ENCODE results near the gene GPER1.
A peak's percentile ranks its signal among the peaks of the same experiment; 100 is the strongest.
"Not testable (repeated sequence)": the region's sequence is repeated elsewhere in the genome, so short reads cannot be mapped to it uniquely, and the experiment has no call there.

Gene GPER1

GRCh38 chr7:1087952-1088920 is at the start of gene GPER1:
GPER1 (plus strand) TSS chr7:1088113; CDS start chr7:1091729, 3,616 bp downstream.
- DNase-seq (ENCODE audit: low read depth, low spot score) = no peak

GRCh38 chr7:1040233-1040632 is 47.7 kb upstream of the GPER1 start:
- not testable (repeated sequence) for DNase-seq (ENCODE audit: low read depth, low spot score)

GRCh38 chr7:1040790-1041189 is 47.1 kb upstream of the GPER1 start:
- no peak for DNase-seq (ENCODE audit: low read depth, low spot score)

GRCh38 chr7:1041551-1042491 is 46.1 kb upstream of the GPER1 start:
- DNase-seq (ENCODE audit: low read depth, low spot score) = no peak

GRCh38 chr7:1042492-1042833 is 45.5 kb upstream of the GPER1 start:
- DNase-seq (ENCODE audit: low read depth, low spot score) = no peak

- no peak for DNase-seq (ENCODE audit: low read depth, low spot score)
These were observed 44.2 kb upstream of the GPER1 start for GRCh38 chr7:1043552-1044188.

GRCh38 chr7:1044189-1045068 is 43.5 kb upstream of the GPER1 start, which contains the start of gene GPR146:
GPR146 (plus strand) TSS chr7:1044546; CDS start chr7:1057516, 12,970 bp downstream.
- peak; percentile 85 for DNase-seq (ENCODE audit: low read depth, low spot score)

- no peak for DNase-seq (ENCODE audit: low read depth, low spot score)
These were observed 42.5 kb upstream of the GPER1 start for GRCh38 chr7:1045069-1046063.

GRCh38 chr7:1046722-1047679 is 40.9 kb upstream of the GPER1 start:
- DNase-seq (ENCODE audit: low read depth, low spot score) = peak; percentile 18

GRCh38 chr7:1049006-1049741 is 38.7 kb upstream of the GPER1 start:
- no peak for DNase-seq (ENCODE audit: low read depth, low spot score)

GRCh38 chr7:1049801-1050200 is 38.1 kb upstream of the GPER1 start:
- no peak for DNase-seq (ENCODE audit: low read depth, low spot score)

- DNase-seq (ENCODE audit: low read depth, low spot score) = no peak
These were observed 37.5 kb upstream of the GPER1 start for GRCh38 chr7:1050254-1050906.

GRCh38 chr7:1050956-1051690 is 36.8 kb upstream of the GPER1 start:
- DNase-seq (ENCODE audit: low read depth, low spot score) = no peak

- no peak for DNase-seq (ENCODE audit: low read depth, low spot score)
These were observed 35.7 kb upstream of the GPER1 start for GRCh38 chr7:1052031-1052818.

- no peak for DNase-seq (ENCODE audit: low read depth, low spot score)
These were observed 34.9 kb upstream of the GPER1 start for GRCh38 chr7:1053002-1053411.

Data from activated CD4-positive, CD25-positive, alpha-beta regulatory T cell treated with anti-CD3 and anti-CD28 coated beads, Interleukin-2, amount 50 U/mL, for 16 hours (primary cell).